ENCODE measurements around the gene PNMA8C. TPM values are rescaled to one million over a fixed set of nuclear protein-coding genes. Genes with fewer than 3 reads are reported as not detected.
A peak's percentile ranks its signal among the peaks of the same experiment; 100 is the strongest.
"Not testable (repeated sequence)": the region's sequence is repeated elsewhere in the genome, so short reads cannot be mapped to it uniquely, and the experiment has no call there.

PNMA8C gene
- total RNA-seq, 1 donor from 2014 or later: 0.98 TPM

DNA sequence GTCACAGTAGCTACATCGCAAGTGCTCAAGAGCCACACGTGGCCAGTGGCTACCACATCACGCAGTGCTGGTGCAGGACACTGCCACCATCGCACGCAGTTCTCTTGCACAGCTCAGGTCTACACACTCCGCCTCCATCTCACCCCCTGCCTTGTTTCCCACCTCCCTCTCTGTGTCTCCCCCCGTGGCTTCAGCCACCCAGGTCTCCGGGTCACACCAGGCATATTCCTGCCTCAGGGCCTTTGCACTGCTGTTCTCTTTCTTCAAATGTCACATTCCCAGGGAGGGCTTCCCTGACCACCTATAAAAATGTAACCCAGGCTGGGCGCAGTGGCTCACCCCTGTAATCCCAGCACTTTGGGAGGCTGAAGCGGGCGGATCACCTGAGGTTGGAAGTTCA is 26.0 kb downstream of the PNMA8C start:
- DNase-seq (ENCODE audit: low read depth) (no peak), FAIRE-seq (no peak)
- no peak overlapping the region for H2AFZ ChIP-seq (ENCODE audit: low read depth, low read length)
- peaks cover 9% of the 10 kb centered on the region for H3K27me3 ChIP-seq (ENCODE audit: insufficient read depth, low read length)
- H3K36me3 ChIP-seq (ENCODE audit: insufficient read depth, low read length): no peaks in the 10 kb centered on the region
- peaks cover under 1% of the 10 kb centered on the region for H3K4me1 Mint-ChIP-seq (ENCODE audit: low read depth, unreplicated experiment)
- H3K27ac Mint-ChIP-seq (ENCODE audit: unreplicated experiment): peak overlapping the region; percentile 69
- H3K4me3 Mint-ChIP-seq (ENCODE audit: unreplicated experiment): no peak overlapping the region
- no peak overlapping the region for H3K9ac ChIP-seq (ENCODE audit: low read length)
- no peaks in the 10 kb centered on the region for H3K9me3 ChIP-seq (ENCODE audit: insufficient read depth, low read depth, low read length)
- peaks cover 10% of the 10 kb centered on the region for H3K4me1 ChIP-seq (ENCODE audit: insufficient read depth, low read length)
- no peaks in the 10 kb centered on the region for H3K27me3 Mint-ChIP-seq (ENCODE audit: low read depth, unreplicated experiment)
- H3K4me2 ChIP-seq (ENCODE audit: low read length): no peak overlapping the region
- H3K79me2 ChIP-seq (ENCODE audit: insufficient read depth, low read length): no peaks in the 10 kb centered on the region
- H3K9me3 Mint-ChIP-seq (ENCODE audit: unreplicated experiment): peaks cover 2% of the 10 kb centered on the region
- peaks cover under 1% of the 10 kb centered on the region for H4K20me1 ChIP-seq (ENCODE audit: insufficient read depth, low read length)
- no peak overlapping the region for H3K4me3 ChIP-seq (ENCODE audit: insufficient read depth, low read depth, low read length)
- no peaks in the 10 kb centered on the region for H3K36me3 Mint-ChIP-seq (ENCODE audit: low read depth, unreplicated experiment)
- no peak overlapping the region for H3K27ac ChIP-seq (ENCODE audit: low read depth, low read length)
- no peak for TF ChIP-seq EZH2 (IDR thresholded peaks at IDR 0.05; ENCODE audit: insufficient read depth, low read length)
- TF ChIP-seq, protein P1, sequence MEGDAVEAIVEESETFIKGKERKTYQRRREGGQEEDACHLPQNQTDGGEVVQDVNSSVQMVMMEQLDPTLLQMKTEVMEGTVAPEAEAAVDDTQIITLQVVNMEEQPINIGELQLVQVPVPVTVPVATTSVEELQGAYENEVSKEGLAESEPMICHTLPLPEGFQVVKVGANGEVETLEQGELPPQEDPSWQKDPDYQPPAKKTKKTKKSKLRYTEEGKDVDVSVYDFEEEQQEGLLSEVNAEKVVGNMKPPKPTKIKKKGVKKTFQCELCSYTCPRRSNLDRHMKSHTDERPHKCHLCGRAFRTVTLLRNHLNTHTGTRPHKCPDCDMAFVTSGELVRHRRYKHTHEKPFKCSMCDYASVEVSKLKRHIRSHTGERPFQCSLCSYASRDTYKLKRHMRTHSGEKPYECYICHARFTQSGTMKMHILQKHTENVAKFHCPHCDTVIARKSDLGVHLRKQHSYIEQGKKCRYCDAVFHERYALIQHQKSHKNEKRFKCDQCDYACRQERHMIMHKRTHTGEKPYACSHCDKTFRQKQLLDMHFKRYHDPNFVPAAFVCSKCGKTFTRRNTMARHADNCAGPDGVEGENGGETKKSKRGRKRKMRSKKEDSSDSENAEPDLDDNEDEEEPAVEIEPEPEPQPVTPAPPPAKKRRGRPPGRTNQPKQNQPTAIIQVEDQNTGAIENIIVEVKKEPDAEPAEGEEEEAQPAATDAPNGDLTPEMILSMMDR (IDR thresholded peaks at IDR 0.05; ENCODE audit: insufficient read depth, low read depth, low read length): no peak

DNA sequence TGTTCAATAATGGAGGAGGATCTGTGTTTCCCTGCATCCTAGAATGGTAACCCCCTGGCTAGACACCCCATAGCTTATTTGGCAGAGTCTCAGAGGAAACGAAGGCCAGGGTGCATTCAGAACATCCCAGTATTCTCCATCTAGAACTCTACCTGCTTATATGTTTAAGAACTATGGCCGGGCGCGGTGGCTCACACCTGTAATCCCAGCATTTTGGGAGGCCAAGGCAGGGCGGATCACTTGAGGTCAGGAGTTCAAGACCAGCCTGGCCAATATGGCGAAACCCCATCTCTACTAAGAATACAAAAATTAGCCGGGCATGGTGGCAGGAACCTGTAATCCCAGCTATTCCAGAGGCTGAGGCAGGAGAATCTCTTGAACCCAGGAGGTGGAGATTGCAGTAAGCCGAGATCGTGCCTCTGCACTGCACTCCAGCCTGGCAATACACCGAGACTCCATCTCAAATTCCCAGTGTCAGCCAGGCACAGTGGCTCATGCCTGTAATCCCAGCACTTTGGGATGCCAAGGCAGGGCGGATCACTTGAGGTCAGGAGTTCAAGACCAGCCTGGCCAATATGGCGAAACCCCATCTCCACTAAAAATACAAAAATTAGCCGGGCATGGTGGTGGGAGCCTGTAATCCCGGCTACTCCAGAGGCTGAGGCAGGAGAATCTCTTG is 30.8 kb downstream of the PNMA8C start:
- not testable (repeated sequence) for H4K20me1 ChIP-seq (ENCODE audit: insufficient read depth, low read length); H3K9ac ChIP-seq (ENCODE audit: low read length); H3K36me3 ChIP-seq (ENCODE audit: insufficient read depth, low read length); H3K36me3 Mint-ChIP-seq (ENCODE audit: low read depth, unreplicated experiment); H3K79me2 ChIP-seq (ENCODE audit: insufficient read depth, low read length); H3K4me3 ChIP-seq (ENCODE audit: insufficient read depth, low read depth, low read length); H3K27ac ChIP-seq (ENCODE audit: low read depth, low read length); H3K9me3 Mint-ChIP-seq (ENCODE audit: unreplicated experiment); H3K4me1 ChIP-seq (ENCODE audit: insufficient read depth, low read length); H3K27me3 Mint-ChIP-seq (ENCODE audit: low read depth, unreplicated experiment); H3K4me3 Mint-ChIP-seq (ENCODE audit: unreplicated experiment); H3K27me3 ChIP-seq (ENCODE audit: insufficient read depth, low read length); H2AFZ ChIP-seq (ENCODE audit: low read depth, low read length); H3K4me2 ChIP-seq (ENCODE audit: low read length); H3K27ac Mint-ChIP-seq (ENCODE audit: unreplicated experiment); H3K9me3 ChIP-seq (ENCODE audit: insufficient read depth, low read depth, low read length); FAIRE-seq; DNase-seq (ENCODE audit: low read depth); H3K4me1 Mint-ChIP-seq (ENCODE audit: low read depth, unreplicated experiment)

DNA sequence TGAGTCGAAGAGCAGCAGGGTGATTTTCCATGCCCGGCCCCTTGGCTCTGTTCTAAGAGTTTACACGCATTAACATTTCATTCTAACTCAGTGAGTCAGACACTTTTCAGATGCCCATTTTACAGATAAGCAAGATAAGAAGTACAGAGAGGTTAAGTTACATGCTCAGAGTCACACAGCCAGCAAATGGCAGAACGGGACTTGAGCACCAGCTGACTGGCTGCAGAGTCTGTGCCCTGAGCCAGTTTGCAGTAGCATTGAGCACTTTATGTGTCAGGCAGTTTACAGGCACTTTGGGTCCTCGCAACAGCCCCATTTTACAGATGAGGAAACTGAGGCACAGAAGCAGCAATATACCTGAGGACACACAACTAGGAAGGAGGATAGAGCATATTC is 34.3 kb downstream of the PNMA8C start:
- no peak overlapping the region for H3K27ac Mint-ChIP-seq (ENCODE audit: unreplicated experiment)
- Histone ChIP-seq H3K9ac (ENCODE audit: low read length) (no peak overlapping the region), H3K36me3 (ENCODE audit: insufficient read depth, low read length) (peaks cover 8% of the 10 kb centered on the region), H3K4me3 (ENCODE audit: insufficient read depth, low read depth, low read length) (no peak overlapping the region), H3K27me3 (ENCODE audit: insufficient read depth, low read length) (no peaks in the 10 kb centered on the region), H4K20me1 (ENCODE audit: insufficient read depth, low read length) (no peaks in the 10 kb centered on the region), H3K4me1 (ENCODE audit: insufficient read depth, low read length) (peaks cover 5% of the 10 kb centered on the region), H3K9me3 (ENCODE audit: insufficient read depth, low read depth, low read length) (peaks cover 2% of the 10 kb centered on the region), H2AFZ (ENCODE audit: low read depth, low read length) (no peak overlapping the region), H3K4me2 (ENCODE audit: low read length) (no peak overlapping the region), H3K27ac (ENCODE audit: low read depth, low read length) (no peak overlapping the region), H3K79me2 (ENCODE audit: insufficient read depth, low read length) (no peaks in the 10 kb centered on the region)
- H3K27me3 Mint-ChIP-seq (ENCODE audit: low read depth, unreplicated experiment): no peaks in the 10 kb centered on the region
- DNase-seq (ENCODE audit: low read depth) (peak; percentile 30), FAIRE-seq (peak; percentile 32)
- TF ChIP-seq, protein P1 (IDR thresholded peaks at IDR 0.05; ENCODE audit: insufficient read depth, low read depth, low read length): no peak
- no peak for TF ChIP-seq EZH2 (IDR thresholded peaks at IDR 0.05; ENCODE audit: insufficient read depth, low read length)
- H3K4me3 Mint-ChIP-seq (ENCODE audit: unreplicated experiment): no peak overlapping the region
- H3K36me3 Mint-ChIP-seq (ENCODE audit: low read depth, unreplicated experiment): peaks cover 22% of the 10 kb centered on the region
- H3K9me3 Mint-ChIP-seq (ENCODE audit: unreplicated experiment): no peaks in the 10 kb centered on the region
- peaks cover 6% of the 10 kb centered on the region for H3K4me1 Mint-ChIP-seq (ENCODE audit: low read depth, unreplicated experiment)

Measured in astrocyte (in vitro differentiated cells and primary cell).